ENCODE measurements around the gene MYO9B. TPM values are rescaled to one million over a fixed set of nuclear protein-coding genes. Genes with fewer than 3 reads are reported as not detected.

The MYO9B gene
- total and polyA plus RNA-seq, 2 of the 13 experiments (the other 11 are each of a cell fraction or from before 2014, with no cell fraction given): 18.0 to 18.3 TPM

- TF ChIP-seq REPIN1 (CRISPR knock-in tag; IDR thresholded peaks at IDR 0.05; ENCODE audit: borderline replicate concordance, low read depth) (peak; percentile 19; the same call in 1 of the 2 replicates), RBM22 (optimal IDR thresholded peaks at IDR 0.05; ENCODE audit: low read length) (no peak), KLF16 (CRISPR knock-in tag; IDR thresholded peaks at IDR 0.05) (peak in 1 of 2 experiments; percentile 66; a peak in 1 of 4 replicates)
Measured at GRCh38 chr19:17097593-17098126, 22.1 kb downstream of the MYO9B start (continued).

- 87% methylated on average over 9 of the region's 9 CpGs for WGBS (ENCODE audit: low lambda C conversion rate)
- Histone ChIP-seq H3K4me1 (ENCODE audit: insufficient read depth, low read length) (peaks cover 42% of the 10 kb centered on the region), H3K27me3 (ENCODE audit: control insufficient read depth in 1 of 2, insufficient read depth in 2 of 2, low read length in 2 of 2) (no peaks in the 10 kb centered on the region), H4K20me1 (ENCODE audit: insufficient read depth, low read length) (0 out of 2 replicates have a peak, but pooled peaks cover 1% of the 10 kb centered on the region), H3K4me3 (replicated peaks in 1 of 3; ENCODE audit: insufficient read depth in 1 of 3, low read depth in 2 of 3, low read length in 3 of 3) (no peak overlapping the region), H3K27ac (ENCODE audit: extremely low read length, insufficient read depth, low read length) (peak overlapping the region; percentile 85), H3K79me2 (ENCODE audit: insufficient read depth, low read length) (peaks cover 17% of the 10 kb centered on the region), H3K9ac (ENCODE audit: insufficient read depth, low read depth, low read length) (no peak overlapping the region; the same call in 1 of the 2 replicates), H3K36me3 (replicated peaks in 1 of 2; ENCODE audit: control insufficient read depth in 1 of 2, insufficient read depth in 2 of 2, low read length in 2 of 2) (peaks cover 5 to 16% of the 10 kb centered on the region in 2 experiments; a peak in 4 of 5 replicates), H3K9me3 (ENCODE audit: low read length) (no peaks in the 10 kb centered on the region), H2AFZ (ENCODE audit: low read length) (no peak overlapping the region), H3K4me2 (ENCODE audit: low read depth, low read length) (peak overlapping the region; percentile 76; the same call in 1 of the 2 replicates)
- CTCF ChIA-PET (ENCODE audit: low intra/inter-chr PET ratio, low total read pairs): interaction anchor here (1.0 kb wide), 1 partner anchor 18 kb away, joined by 3 read pairs; no protein-coding TSS in a partner anchor
- POLR2A ChIA-PET: no interaction called here
- TF ChIP-seq FOXP1 (IDR thresholded peaks at IDR 0.05): no peak
- no peak for TF ChIP-seq FOXP1 (CRISPR knock-in tag; IDR thresholded peaks at IDR 0.05)
- no peak for TF ChIP-seq ZNF460 (CRISPR knock-in tag; IDR thresholded peaks at IDR 0.05; ENCODE audit: borderline replicate concordance)
- TF ChIP-seq PHF8 (CRISPR knock-in tag; IDR thresholded peaks at IDR 0.05): no peak
- no peak for TF ChIP-seq ZNF891 (CRISPR knock-in tag; IDR thresholded peaks at IDR 0.05)
- TF ChIP-seq ZC3H4 (CRISPR knock-in tag; IDR thresholded peaks at IDR 0.05; ENCODE audit: borderline replicate concordance): no peak
- TF ChIP-seq KLF13 (CRISPR knock-in tag; IDR thresholded peaks at IDR 0.05): no peak
- no peak for ATAC-seq
- in situ Hi-C loops (cut with HindIII; ENCODE audit: extremely low pct_ligation_motif_present, low pct_unique_long_range_greater_than_20kb): no loop called here
- intact Hi-C loops (cut with micrococcal nuclease; ENCODE audit: unreplicated experiment): no loop called here
- no TSS peak for BruUV-seq (replicated peaks)
- no peak for DNase-seq (ENCODE audit: low spot score)
- no peak for FAIRE-seq
Measured at GRCh38 chr19:17098326-17098725, 22.7 kb downstream of the MYO9B start.
